ENCODE data around the gene CLTRN. TPM values are rescaled to one million over a fixed set of nuclear protein-coding genes. Genes with fewer than 3 reads are reported as not detected.
A peak's percentile ranks its signal among the peaks of the same experiment; 100 is the strongest.

The CLTRN gene
- total and polyA plus RNA-seq, 2 of the 13 experiments (the other 11 are each of a cell fraction or from before 2014, with no cell fraction given) = 0.37 to 0.53 TPM

GRCh38 chrX:15674841-15675489 is 10.4 kb upstream of the CLTRN start (continued):
- TF ChIP-seq REPIN1 (CRISPR knock-in tag; IDR thresholded peaks at IDR 0.05; ENCODE audit: borderline replicate concordance, low read depth) (0 out of 2 replicates have a peak, but pooled peaks have one; percentile 21), CHD4 (IDR thresholded peaks at IDR 0.05; ENCODE audit: borderline replicate concordance, low read length) (no peak), ZNF879 (CRISPR knock-in tag; IDR thresholded peaks at IDR 0.05) (no peak), NR2C2 (CRISPR knock-in tag; IDR thresholded peaks at IDR 0.05; ENCODE audit: borderline replicate concordance) (peak; percentile 69; the same call in 1 of the 2 replicates), TGIF2 (CRISPR knock-in tag; IDR thresholded peaks at IDR 0.05) (peak; percentile 20; the same call in 1 of the 2 replicates), ARID4A (CRISPR knock-in tag; IDR thresholded peaks at IDR 0.05; ENCODE audit: borderline replicate concordance) (peak; percentile 87; the same call in 1 of the 2 replicates), TFDP1 (CRISPR knock-in tag; IDR thresholded peaks at IDR 0.05; ENCODE audit: borderline replicate concordance) (peak; percentile 12; the same call in 1 of the 2 replicates), ZNF503 (CRISPR knock-in tag; IDR thresholded peaks at IDR 0.05) (no peak), ZNF781 (CRISPR knock-in tag; IDR thresholded peaks at IDR 0.05; ENCODE audit: borderline replicate concordance, not compliant biosample characterization) (no peak), LBX2 (CRISPR knock-in tag; IDR thresholded peaks at IDR 0.05; ENCODE audit: borderline replicate concordance) (no peak), JUNB (CRISPR knock-in tag; IDR thresholded peaks at IDR 0.05; ENCODE audit: borderline replicate concordance) (0 out of 2 replicates have a peak, but pooled peaks have one; percentile 24), AKNA (CRISPR knock-in tag; IDR thresholded peaks at IDR 0.05; ENCODE audit: borderline replicate concordance) (0 out of 2 replicates have a peak, but pooled peaks have one; percentile 25), YEATS2 (CRISPR knock-in tag; IDR thresholded peaks at IDR 0.05; ENCODE audit: borderline replicate concordance) (peak; percentile 64; the same call in 1 of the 2 replicates), KMT2A (CRISPR knock-in tag; IDR thresholded peaks at IDR 0.05) (0 out of 2 replicates have a peak, but pooled peaks have one; percentile 41)

Measured in HepG2 (cell line).